ENCODE measurements around the gene C2orf72.

DNA sequence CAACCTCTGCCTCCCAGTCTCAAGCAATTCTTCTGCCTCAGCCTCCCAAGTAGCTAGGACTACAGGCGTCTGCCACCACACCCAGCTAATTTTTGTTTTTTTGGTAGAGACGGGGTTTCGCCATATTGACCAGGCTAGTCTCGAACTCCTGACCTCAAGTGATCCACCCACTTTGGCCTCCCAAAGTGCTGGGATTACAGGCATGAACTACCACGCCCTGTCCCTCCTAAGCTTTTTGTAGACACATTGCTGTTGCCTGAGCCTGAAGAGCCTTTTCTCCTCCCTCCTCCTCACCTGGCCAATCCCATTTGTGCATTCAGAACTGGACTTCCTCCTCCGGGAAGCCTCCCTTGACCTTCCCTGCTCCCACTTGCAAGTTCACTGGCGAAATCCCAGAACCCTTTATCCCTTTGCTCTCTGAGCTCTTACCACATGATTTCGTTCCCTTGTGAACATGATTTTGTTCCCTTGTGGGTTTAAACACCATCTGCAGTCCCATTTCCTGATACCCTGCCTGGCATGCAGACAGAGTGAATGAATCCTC, 2.6 kb downstream of the C2orf72 start:
- TF ChIP-seq, protein P1, sequence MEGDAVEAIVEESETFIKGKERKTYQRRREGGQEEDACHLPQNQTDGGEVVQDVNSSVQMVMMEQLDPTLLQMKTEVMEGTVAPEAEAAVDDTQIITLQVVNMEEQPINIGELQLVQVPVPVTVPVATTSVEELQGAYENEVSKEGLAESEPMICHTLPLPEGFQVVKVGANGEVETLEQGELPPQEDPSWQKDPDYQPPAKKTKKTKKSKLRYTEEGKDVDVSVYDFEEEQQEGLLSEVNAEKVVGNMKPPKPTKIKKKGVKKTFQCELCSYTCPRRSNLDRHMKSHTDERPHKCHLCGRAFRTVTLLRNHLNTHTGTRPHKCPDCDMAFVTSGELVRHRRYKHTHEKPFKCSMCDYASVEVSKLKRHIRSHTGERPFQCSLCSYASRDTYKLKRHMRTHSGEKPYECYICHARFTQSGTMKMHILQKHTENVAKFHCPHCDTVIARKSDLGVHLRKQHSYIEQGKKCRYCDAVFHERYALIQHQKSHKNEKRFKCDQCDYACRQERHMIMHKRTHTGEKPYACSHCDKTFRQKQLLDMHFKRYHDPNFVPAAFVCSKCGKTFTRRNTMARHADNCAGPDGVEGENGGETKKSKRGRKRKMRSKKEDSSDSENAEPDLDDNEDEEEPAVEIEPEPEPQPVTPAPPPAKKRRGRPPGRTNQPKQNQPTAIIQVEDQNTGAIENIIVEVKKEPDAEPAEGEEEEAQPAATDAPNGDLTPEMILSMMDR (IDR thresholded peaks at IDR 0.05; ENCODE audit: low read length) = no peak
- TF ChIP-seq EZH2 (optimal IDR thresholded peaks at IDR 0.05; ENCODE audit: low read depth, low read length) = no peak
- TF ChIP-seq EZH2phosphoT487 (IDR thresholded peaks at IDR 0.05; ENCODE audit: low read length) = no peak
